Upper lobe of left lung (tissue), 4 donors: ENCODE measurements around the gene TMEM101.

ENCODE experiments used
- EP300 ChIP-seq, 4 donors: sonication (generic); formaldehyde crosslinking; IDR thresholded peaks; one replicate each; pipeline ENCODE4 v1.5.1; 2017; ENCODE audit warnings: antibody characterized with exemption in 4 of 4, control low read depth in 2 of 4
- POLR2A ChIP-seq, 4 donors: fragments of 450-650 bp; IDR thresholded peaks; one replicate each; pipeline ENCODE4 v1.5.1; 2016 to 2017; ENCODE audit warnings: antibody characterized with exemption in 4 of 4, mild to moderate bottlenecking in 2 of 4
- POLR2AphosphoS5 ChIP-seq, 2 donors: sonication (generic); formaldehyde crosslinking; IDR thresholded peaks; one replicate each; pipeline ENCODE4 v1.5.1; 2017; ENCODE audit warnings: antibody characterized with exemption in 2 of 2
- TF ChIP-seq, protein P1 (sequence below), 6 experiments: fragments of 450-650 bp in 4 of 6; fragments of 200-600 bp in 2 of 6; sonication (generic) in 2 of 6; IDR thresholded peaks; one replicate each; pipeline ENCODE4 v1.5.1; 2016 to 2019; ENCODE audit warnings: antibody characterized with exemption in 6 of 6

DNA sequence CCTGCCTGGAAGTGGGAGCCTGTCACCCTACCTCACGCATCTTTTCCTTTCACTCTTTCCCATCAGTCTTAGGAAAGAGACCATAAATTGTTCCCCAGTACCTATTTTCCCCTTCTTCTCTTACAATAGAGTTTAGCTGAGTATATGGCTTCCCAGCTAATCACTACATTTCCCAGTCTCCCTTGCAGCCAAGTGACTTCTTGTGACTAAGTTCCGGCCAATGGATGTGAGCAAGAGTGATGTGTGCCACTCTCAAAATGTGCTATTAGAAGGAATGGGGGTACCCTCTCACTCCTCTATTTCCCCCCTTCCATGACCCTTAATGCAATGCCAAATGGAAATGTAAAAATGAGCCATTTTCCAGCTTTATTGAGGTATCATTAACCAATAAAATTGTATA lies 52.8 kb downstream of the TMEM101 start:
- TF ChIP-seq, protein P1, sequence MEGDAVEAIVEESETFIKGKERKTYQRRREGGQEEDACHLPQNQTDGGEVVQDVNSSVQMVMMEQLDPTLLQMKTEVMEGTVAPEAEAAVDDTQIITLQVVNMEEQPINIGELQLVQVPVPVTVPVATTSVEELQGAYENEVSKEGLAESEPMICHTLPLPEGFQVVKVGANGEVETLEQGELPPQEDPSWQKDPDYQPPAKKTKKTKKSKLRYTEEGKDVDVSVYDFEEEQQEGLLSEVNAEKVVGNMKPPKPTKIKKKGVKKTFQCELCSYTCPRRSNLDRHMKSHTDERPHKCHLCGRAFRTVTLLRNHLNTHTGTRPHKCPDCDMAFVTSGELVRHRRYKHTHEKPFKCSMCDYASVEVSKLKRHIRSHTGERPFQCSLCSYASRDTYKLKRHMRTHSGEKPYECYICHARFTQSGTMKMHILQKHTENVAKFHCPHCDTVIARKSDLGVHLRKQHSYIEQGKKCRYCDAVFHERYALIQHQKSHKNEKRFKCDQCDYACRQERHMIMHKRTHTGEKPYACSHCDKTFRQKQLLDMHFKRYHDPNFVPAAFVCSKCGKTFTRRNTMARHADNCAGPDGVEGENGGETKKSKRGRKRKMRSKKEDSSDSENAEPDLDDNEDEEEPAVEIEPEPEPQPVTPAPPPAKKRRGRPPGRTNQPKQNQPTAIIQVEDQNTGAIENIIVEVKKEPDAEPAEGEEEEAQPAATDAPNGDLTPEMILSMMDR (IDR thresholded peaks at IDR 0.05) = no peak
- no peak for TF ChIP-seq POLR2A (IDR thresholded peaks at IDR 0.05)
- no peak for TF ChIP-seq EP300 (IDR thresholded peaks at IDR 0.05)
- no peak for TF ChIP-seq POLR2AphosphoS5 (IDR thresholded peaks at IDR 0.05)
